HEK293T (cell line): ENCODE measurements around the gene FLT4.

Experiments used
- ARNT ChIP-seq: fragments of 450-650 bp; IDR thresholded peaks from 2 replicates; pipeline ENCODE4 v1.6.1; 2017; ENCODE audit warnings: mild to moderate bottlenecking
- BHLHE40 ChIP-seq: fragments of 450-650 bp; IDR thresholded peaks from 2 replicates; pipeline ENCODE4 v1.6.1; 2016; ENCODE audit warnings: mild to moderate bottlenecking, moderate library complexity, borderline replicate concordance
- ELF4 ChIP-seq: fragments of 450-650 bp; IDR thresholded peaks from 2 replicates; pipeline ENCODE4 v1.6.1; 2017; ENCODE audit warnings: antibody characterized with exemption
- FOXA1 ChIP-seq: fragments of 450-650 bp; IDR thresholded peaks from 2 replicates; pipeline ENCODE4 v1.6.1; 2016; ENCODE audit warnings: mild to moderate bottlenecking
- FOXK2 ChIP-seq: fragments of 450-650 bp; IDR thresholded peaks from 2 replicates; pipeline ENCODE4 v1.6.1; 2016; ENCODE audit warnings: mild to moderate bottlenecking
- FOXM1 ChIP-seq: fragments of 450-650 bp; IDR thresholded peaks from 2 replicates; pipeline ENCODE4 v1.6.1; 2017; ENCODE audit warnings: mild to moderate bottlenecking, borderline replicate concordance
- HDGF ChIP-seq: fragments of 450-650 bp; IDR thresholded peaks from 2 replicates; pipeline ENCODE4 v1.6.1; 2017; ENCODE audit warnings: antibody characterized with exemption, borderline replicate concordance
- L3MBTL2 ChIP-seq: fragments of 450-650 bp; conservative IDR thresholded peaks from 2 replicates; pipeline ENCODE4 v1.6.1; 2016; ENCODE audit warnings: mild to moderate bottlenecking
- NFRKB ChIP-seq: fragments of 450-650 bp; IDR thresholded peaks from 2 replicates; pipeline ENCODE4 v1.6.1; 2016; ENCODE audit warnings: mild to moderate bottlenecking, moderate library complexity
- SP1 ChIP-seq: fragments of 450-650 bp; IDR thresholded peaks from 2 replicates; pipeline ENCODE4 v1.6.1; 2017
- SUZ12 ChIP-seq: fragments of 450-650 bp; IDR thresholded peaks from 2 replicates; pipeline ENCODE4 v1.6.1; 2016; ENCODE audit warnings: mild to moderate bottlenecking
- TARDBP ChIP-seq: fragments of 450-650 bp; IDR thresholded peaks from 2 replicates; pipeline ENCODE4 v1.6.1; 2016
- ZNF384 ChIP-seq: fragments of 450-650 bp; IDR thresholded peaks from 2 replicates; pipeline ENCODE4 v1.6.1; 2016

GRCh38 chr5:180600554-180601041, 48.8 kb downstream of the FLT4 start:
- TF ChIP-seq FOXM1 (no peak), FOXA1 (no peak), ARNT (no peak), TARDBP (no peak), HDGF (no peak), SP1 (no peak), ELF4 (no peak), BHLHE40 (no peak), SUZ12 (no peak), ZNF384 (no peak), FOXK2 (no peak), L3MBTL2 (no peak), NFRKB (no peak)
